Astrocyte (in vitro differentiated cells and primary cell): ENCODE measurements around the gene APLP2. TPM values are rescaled to one million over a fixed set of nuclear protein-coding genes. Genes with fewer than 3 reads are reported as not detected.

Experiments
- DNase-seq: peaks from one replicate; pipeline ENCODE4 v3.0.0-alpha.2; 2010; ENCODE audit warnings: low read depth
- FAIRE-seq: peaks from 2 replicates; lab custom pipeline; 2011; peaks lifted over from hg19 to GRCh38; lab: Jason Lieb, UNC
- H2AFZ ChIP-seq: 2 replicates; pipeline ENCODE4 v1.6.0; 2012; ENCODE audit warnings: low read depth, low read length, inconsistent platforms
- H3K27ac ChIP-seq: 2 replicates; pipeline ENCODE4 v1.5.1; 2011; ENCODE audit warnings: low read depth, low read length, inconsistent platforms
- H3K27me3 ChIP-seq: 2 replicates; pipeline ENCODE4 v1.6.0; 2011; ENCODE audit warnings: low read length, inconsistent platforms; ENCODE audit not compliant: insufficient read depth
- H3K36me3 ChIP-seq: 2 replicates; pipeline ENCODE4 v1.5.1; 2011; ENCODE audit warnings: low read length, inconsistent platforms; ENCODE audit not compliant: insufficient read depth
- H3K4me1 ChIP-seq: 2 replicates; pipeline ENCODE4 v1.5.1; 2011; ENCODE audit warnings: low read length, inconsistent platforms; ENCODE audit not compliant: insufficient read depth
- H3K4me2 ChIP-seq: 2 replicates; pipeline ENCODE4 v1.6.0; 2012; ENCODE audit warnings: low read length, inconsistent platforms
- H3K4me3 ChIP-seq: 2 replicates; pipeline ENCODE4 v1.5.1; 2011; ENCODE audit warnings: low read depth, mild to moderate bottlenecking, low read length, inconsistent platforms; ENCODE audit not compliant: insufficient read depth
- H3K79me2 ChIP-seq: 2 replicates; pipeline ENCODE4 v1.6.0; 2012; ENCODE audit warnings: mild to moderate bottlenecking, low read length, inconsistent platforms; ENCODE audit not compliant: insufficient read depth
- H3K9ac ChIP-seq: 2 replicates; pipeline ENCODE4 v1.6.0; 2012; ENCODE audit warnings: mild to moderate bottlenecking, low read length, inconsistent platforms
- H3K9me3 ChIP-seq: 2 replicates; pipeline ENCODE4 v1.5.1; 2012; ENCODE audit warnings: low read depth, mild to moderate bottlenecking, low read length, inconsistent platforms; ENCODE audit not compliant: insufficient read depth
- H4K20me1 ChIP-seq: 2 replicates; pipeline ENCODE4 v1.6.0; 2012; ENCODE audit warnings: low read length, inconsistent platforms; ENCODE audit not compliant: insufficient read depth
- H3K27ac Mint-ChIP-seq: one replicate; pipeline ENCODE4 v1.8.0; 2021; ENCODE audit warnings: mild to moderate bottlenecking, mixed read lengths; ENCODE audit not compliant: unreplicated experiment
- H3K27me3 Mint-ChIP-seq: one replicate; pipeline ENCODE4 v1.8.0; 2021; ENCODE audit warnings: low read depth, mixed read lengths; ENCODE audit not compliant: unreplicated experiment
- H3K36me3 Mint-ChIP-seq: one replicate; pipeline ENCODE4 v1.8.0; 2021; ENCODE audit warnings: low read depth, mixed read lengths; ENCODE audit not compliant: unreplicated experiment
- H3K4me1 Mint-ChIP-seq: one replicate; pipeline ENCODE4 v1.8.0; 2021; ENCODE audit warnings: low read depth, mixed read lengths; ENCODE audit not compliant: unreplicated experiment
- H3K4me3 Mint-ChIP-seq: one replicate; pipeline ENCODE4 v1.8.0; 2021; ENCODE audit warnings: mild to moderate bottlenecking, moderate library complexity, mixed read lengths; ENCODE audit not compliant: unreplicated experiment
- H3K9me3 Mint-ChIP-seq: one replicate; pipeline ENCODE4 v1.8.0; 2021; ENCODE audit warnings: mild to moderate bottlenecking, mixed read lengths; ENCODE audit not compliant: unreplicated experiment
- CTCF ChIP-seq: IDR thresholded peaks from 2 replicates; pipeline ENCODE4 v1.5.1; 2011; ENCODE audit warnings: low read depth, mild to moderate bottlenecking, inconsistent platforms, low read length, moderate library complexity; ENCODE audit not compliant: insufficient read depth
- EZH2 ChIP-seq: IDR thresholded peaks from 2 replicates; pipeline ENCODE4 v1.6.1; 2012; ENCODE audit warnings: mild to moderate bottlenecking, low read length, inconsistent platforms; ENCODE audit not compliant: insufficient read depth
- total RNA-seq: library from RNA; stranded (reverse); gene quantifications from 2 replicates; pipeline ENCODE4 v1.2.1, GENCODE V29; 2021

The APLP2 gene
- total RNA-seq, 1 donor from 2014 or later, result 849 TPM

- H4K20me1 ChIP-seq, result peaks cover 32% of the 10 kb centered on the region
- H3K9ac ChIP-seq, result peak overlapping the region; percentile 75
- Mint-ChIP-seq H3K27me3 (no peaks in the 10 kb centered on the region), H3K9me3 (no peaks in the 10 kb centered on the region), H3K36me3 (no peaks in the 10 kb centered on the region), H3K4me3 (peak overlapping the region; percentile 86), H3K4me1 (peaks cover 10% of the 10 kb centered on the region), H3K27ac (peak overlapping the region; percentile 60)
- peak; percentile 73 for DNase-seq
- peak overlapping the region; percentile 68 for H3K4me3 ChIP-seq
- H3K4me2 ChIP-seq, result peak overlapping the region; percentile 97
- H3K9me3 ChIP-seq, result no peaks in the 10 kb centered on the region
- peaks cover 7% of the 10 kb centered on the region for H3K27me3 ChIP-seq
- no peak for FAIRE-seq
- peak overlapping the region; percentile 43 for H3K27ac ChIP-seq
- peak overlapping the region; percentile 95 for H2AFZ ChIP-seq
- H3K79me2 ChIP-seq, result peaks cover 37% of the 10 kb centered on the region
- TF ChIP-seq CTCF (no peak), EZH2 (no peak)
- H3K4me1 ChIP-seq, result peaks cover 18% of the 10 kb centered on the region
- H3K36me3 ChIP-seq, result no peaks in the 10 kb centered on the region
Measured at GRCh38 chr11:130068986-130069658, 572 bp upstream of the APLP2 start.

- H3K4me3 ChIP-seq, result peak overlapping the region; percentile 73
- Mint-ChIP-seq H3K4me3 (peak overlapping the region; percentile 99), H3K27ac (no peak overlapping the region), H3K36me3 (no peaks in the 10 kb centered on the region), H3K27me3 (no peaks in the 10 kb centered on the region), H3K9me3 (no peaks in the 10 kb centered on the region), H3K4me1 (peaks cover 10% of the 10 kb centered on the region)
- FAIRE-seq, result no peak
- H3K9me3 ChIP-seq, result no peaks in the 10 kb centered on the region
- H3K4me1 ChIP-seq, result peaks cover 18% of the 10 kb centered on the region
- H3K9ac ChIP-seq, result peak overlapping the region; percentile 85
- H3K4me2 ChIP-seq, result peak overlapping the region; percentile 97
- H3K27me3 ChIP-seq, result no peaks in the 10 kb centered on the region
- DNase-seq, result no peak
- H3K79me2 ChIP-seq, result peaks cover 48% of the 10 kb centered on the region
- no peaks in the 10 kb centered on the region for H3K36me3 ChIP-seq
- peak overlapping the region; percentile 77 for H2AFZ ChIP-seq
- TF ChIP-seq EZH2 (no peak), CTCF (no peak)
- peaks cover 40% of the 10 kb centered on the region for H4K20me1 ChIP-seq
- peak overlapping the region; percentile 57 for H3K27ac ChIP-seq
Measured at GRCh38 chr11:130070109-130070845, 583 bp downstream of the APLP2 start.

GRCh38 chr11:130070846-130071200, 1.1 kb downstream of the APLP2 start:
- Mint-ChIP-seq H3K4me3 (peak overlapping the region; percentile 99), H3K27ac (peak overlapping the region; percentile 84), H3K9me3 (no peaks in the 10 kb centered on the region), H3K36me3 (peaks cover 3% of the 10 kb centered on the region), H3K4me1 (peaks cover 10% of the 10 kb centered on the region), H3K27me3 (no peaks in the 10 kb centered on the region)
- H3K9ac ChIP-seq, result peak overlapping the region; percentile 85
- FAIRE-seq (no peak), DNase-seq (no peak)
- H3K27me3 ChIP-seq, result no peaks in the 10 kb centered on the region
- peak overlapping the region; percentile 69 for H2AFZ ChIP-seq
- no peaks in the 10 kb centered on the region for H3K9me3 ChIP-seq
- H3K36me3 ChIP-seq, result no peaks in the 10 kb centered on the region
- peaks cover 45% of the 10 kb centered on the region for H4K20me1 ChIP-seq
- peaks cover 54% of the 10 kb centered on the region for H3K79me2 ChIP-seq
- TF ChIP-seq EZH2 (no peak), CTCF (no peak)
- peak overlapping the region; percentile 73 for H3K4me3 ChIP-seq
- no peak overlapping the region for H3K27ac ChIP-seq
- peak overlapping the region; percentile 97 for H3K4me2 ChIP-seq
- peaks cover 18% of the 10 kb centered on the region for H3K4me1 ChIP-seq
